GM19023 (cell line): ENCODE data around the gene CCDC180.
"Not testable (repeated sequence)": the region's sequence is repeated elsewhere in the genome, so short reads cannot be mapped to it uniquely, and the experiment has no call there.

Source experiments
- ATAC-seq: cut with Tn5 transposase; IDR thresholded peaks from one replicate; pipeline ENCODE4 v1.9.1; 2021; ENCODE audit warnings: mild to moderate bottlenecking, moderate library complexity; ENCODE audit not compliant: unreplicated experiment

Gene CCDC180

DNA sequence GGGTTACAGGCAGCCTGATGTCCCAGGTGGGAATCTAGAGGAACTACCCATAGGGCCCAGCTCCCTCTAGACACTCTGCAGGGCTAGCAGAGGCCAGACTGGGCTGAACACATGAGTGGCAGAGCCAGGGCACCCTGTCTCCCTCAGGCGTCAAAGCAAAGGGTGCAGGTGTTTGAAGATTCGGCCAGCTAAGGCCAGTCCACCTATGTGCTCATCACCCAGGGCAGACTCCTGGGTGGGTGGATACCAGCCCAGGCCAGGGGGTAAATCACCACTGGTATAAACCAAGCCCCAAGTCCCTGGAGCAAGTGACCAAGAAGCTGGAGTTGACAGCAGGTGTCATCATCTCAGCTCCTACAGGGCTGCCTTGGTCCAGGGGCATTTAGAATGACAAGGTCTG lies 3.4 kb downstream of the CCDC180 start:
- ATAC-seq = no peak

DNA sequence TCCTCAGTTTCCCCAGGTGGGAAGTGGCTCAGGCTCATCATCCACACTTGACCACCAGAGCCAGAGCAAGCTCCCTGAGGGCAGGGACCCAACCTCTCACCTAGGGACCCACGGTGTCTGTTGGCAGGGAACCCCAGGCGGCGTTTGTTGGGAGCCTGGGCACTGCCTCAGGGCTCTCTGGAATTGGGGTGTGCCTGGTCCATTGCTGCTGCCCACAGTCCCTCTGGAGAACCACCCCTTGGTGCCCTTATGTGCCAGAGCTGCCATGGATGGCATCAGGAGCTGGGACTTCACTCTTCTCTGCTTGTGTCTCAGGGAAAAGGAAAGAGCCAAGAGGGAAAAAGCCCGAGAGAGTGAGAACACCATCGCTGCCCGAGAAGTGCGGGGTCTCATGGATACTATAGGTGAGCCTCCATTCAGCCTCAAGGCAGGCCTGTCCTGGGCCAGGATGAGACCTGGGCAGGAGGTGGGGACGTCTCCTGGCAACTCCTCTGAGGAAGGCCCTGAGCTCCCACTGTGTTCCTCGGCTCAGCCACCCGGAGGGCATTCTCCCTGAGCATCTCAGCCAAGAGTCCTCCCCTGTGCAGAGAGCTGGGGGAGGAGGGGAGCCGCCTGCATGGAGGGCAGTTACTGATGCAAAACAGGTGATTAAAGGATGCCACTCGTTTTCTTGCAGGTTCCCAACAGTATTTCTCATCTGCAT lies 4.5 kb downstream of the CCDC180 start:
- ATAC-seq = no peak

DNA sequence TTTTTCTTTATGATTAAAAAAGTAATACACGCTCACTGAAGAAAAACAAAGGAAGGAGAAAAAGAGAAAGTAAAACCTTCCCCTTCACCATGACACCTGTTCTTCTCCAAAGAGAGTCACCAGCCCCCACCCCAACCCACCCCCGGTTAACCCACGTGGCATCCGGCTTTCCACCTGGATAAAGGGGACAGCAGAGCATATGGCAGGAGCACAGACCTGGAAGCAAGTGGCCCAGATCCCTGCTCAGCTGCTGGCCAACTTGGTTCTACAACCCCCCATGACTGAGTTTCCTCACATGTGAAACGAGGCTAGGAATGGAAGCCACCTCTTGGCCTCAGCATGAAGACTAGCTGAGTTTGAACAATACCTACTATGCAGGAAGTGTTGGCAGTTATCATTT lies 5.1 kb downstream of the CCDC180 start:
- ATAC-seq = no peak

DNA sequence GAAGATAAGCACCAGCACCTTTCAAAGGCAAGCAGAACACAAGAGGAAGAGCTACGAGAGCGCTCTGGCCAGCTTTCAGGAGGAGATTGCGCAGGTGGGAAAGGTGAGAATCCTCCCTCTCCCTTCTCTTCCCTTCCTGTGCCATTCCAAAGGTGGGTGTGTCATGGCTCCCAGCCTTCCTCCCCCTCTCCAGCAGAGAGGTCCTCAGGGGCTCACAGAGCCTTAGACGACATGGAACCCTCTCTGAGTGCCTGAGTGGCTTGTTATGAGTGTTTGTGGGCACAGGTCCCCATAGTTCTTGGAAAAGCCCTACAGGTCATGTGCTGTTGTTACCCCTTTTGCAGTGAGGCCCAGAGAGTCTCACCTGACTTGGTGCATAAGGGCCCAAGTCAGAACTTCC lies 5.8 kb downstream of the CCDC180 start:
- ATAC-seq = no peak

DNA sequence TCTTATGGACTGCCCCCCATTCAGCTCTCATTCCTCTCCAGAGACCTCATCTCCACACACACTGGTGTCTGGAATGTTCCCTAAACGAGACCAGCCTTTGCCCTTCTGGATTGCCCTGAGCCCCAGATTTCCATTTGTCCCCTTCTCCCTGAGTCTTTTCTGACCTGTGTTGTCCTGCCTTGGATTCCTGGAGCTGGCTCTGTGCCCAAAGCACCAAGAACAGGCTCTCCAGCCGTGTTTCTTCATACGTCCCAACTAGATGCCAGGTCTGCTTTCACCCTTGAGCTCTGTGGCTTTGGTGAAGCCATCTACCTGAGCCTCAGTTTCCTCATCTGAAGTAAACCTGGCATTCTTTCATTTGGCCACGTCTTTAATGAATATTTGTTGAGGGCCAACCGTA lies 6.3 kb downstream of the CCDC180 start:
- no peak for ATAC-seq

DNA sequence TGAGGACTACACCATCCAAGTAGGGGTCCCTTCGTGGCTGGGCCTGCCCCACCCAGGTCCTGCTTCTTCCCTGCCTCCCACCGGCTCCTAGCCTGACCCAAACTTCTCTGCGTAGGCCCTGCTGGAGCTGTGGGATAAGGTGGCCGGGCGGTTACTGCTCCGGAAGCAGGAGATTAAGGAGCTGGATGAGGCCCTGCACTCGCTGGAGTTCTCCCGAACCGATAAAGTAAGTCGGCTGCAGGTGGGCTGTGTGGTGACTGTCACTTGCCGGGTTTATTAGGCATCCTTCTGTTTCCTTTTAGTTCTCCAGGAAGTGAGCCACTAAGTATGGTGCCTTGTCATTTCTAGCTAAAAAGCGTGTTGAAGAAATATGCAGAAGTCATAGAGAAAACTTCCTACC lies 7.0 kb downstream of the CCDC180 start:
- no peak for ATAC-seq

DNA sequence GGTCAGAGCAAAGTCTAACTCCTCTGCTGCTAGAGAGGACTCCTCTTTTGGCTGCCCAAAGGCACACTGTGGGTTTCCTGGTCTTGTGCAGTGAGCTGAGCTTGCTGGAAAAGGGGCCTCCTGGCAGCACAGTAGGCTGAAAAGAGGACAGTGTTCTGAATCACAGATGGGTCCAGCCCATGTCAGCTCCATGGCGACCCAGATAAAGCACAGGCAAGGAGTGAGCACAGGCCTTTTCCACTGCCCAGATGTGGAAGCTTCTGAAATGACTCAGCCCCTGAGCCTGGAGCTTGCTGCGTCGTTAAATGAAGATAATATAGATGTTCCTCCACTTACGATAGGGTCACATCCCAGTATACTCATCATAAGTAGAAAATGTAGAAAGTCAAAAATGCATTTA lies 8.1 kb downstream of the CCDC180 start:
- ATAC-seq = no peak

DNA sequence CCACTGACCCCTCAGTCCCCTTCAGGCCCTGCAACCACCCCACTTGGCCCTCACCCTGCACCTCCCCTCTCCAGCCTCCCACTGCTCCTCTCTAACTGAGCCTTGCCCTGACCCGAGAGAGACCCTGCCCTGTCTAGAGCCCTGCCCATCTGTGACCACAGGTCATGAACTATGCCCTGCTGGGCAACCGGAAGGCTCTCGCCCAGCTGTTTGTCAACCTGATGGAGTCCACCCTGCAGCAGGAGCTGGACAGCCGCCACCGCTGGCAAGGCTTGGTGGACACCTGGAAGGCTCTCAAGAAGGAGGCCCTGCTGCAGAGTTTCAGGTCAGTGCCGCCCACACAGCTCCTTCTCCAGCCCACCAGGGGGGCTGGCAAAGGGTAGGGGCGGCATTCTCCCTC lies 9.4 kb downstream of the CCDC180 start:
- ATAC-seq = no peak

DNA sequence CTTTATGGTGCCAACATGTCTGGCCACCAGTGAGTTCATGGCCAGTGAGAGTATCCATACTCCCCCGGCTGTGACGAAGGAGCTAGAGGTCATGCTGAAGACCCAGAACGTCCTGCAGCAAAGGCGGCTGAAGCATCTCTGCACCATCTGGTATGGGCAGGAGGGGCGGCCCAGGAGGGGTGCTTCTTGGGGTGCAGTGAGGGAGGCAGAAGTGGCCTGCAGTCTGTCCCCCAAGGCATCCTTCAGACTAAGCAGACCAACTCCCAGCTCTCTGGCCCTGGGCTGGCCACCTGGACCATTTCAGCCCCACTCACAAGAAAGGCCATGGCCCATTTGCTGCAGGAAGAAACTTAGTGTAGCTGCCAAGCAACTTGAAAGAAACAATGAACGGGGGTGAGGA lies 11.0 kb downstream of the CCDC180 start:
- ATAC-seq = no peak

DNA sequence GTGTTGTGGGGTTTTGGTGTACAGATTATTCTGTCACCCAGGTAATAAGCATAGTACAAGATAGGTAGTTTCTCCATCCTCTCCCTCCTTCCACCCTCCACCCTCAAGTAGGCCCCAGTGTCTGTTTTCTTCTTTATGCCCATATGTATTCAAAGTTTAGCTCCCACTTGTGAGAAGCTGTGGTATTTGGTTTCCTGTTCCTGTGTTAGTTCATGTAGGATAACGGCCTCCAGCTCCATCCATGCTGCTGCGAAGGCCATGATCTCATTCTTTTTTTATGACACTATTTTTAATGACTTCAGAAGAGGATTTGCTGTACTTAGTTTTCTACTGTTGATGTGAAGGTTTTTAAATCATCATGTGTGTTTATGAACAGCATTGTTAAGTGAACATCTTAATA lies 11.9 kb downstream of the CCDC180 start:
- no peak for ATAC-seq

DNA sequence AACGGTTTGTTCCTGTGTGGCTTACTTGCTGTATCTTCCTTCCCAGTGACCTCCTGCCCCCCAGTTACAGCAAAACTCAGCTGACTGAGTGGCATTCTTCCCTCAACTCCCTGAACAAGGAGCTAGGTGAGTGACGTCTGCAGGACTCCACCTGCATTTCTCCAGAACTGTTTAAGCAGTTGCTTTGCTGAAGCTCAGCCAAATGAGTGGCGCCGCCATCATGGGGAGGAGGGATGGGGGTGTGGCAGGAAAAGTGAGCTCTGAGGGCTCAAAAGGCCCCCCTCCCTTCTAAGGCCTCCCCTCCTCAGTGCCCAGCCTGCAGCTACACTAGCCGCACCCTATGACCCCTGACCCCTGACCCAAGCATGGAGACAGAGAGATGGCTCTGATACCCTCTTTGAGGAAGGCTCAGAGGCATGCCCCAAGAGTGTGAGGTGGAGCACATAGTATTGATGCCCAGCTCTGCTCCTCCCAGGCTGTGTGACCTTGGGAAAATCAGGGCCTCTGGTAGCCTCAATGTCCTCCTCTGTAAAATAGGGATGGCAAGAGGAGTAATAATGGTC lies 12.7 kb downstream of the CCDC180 start:
- no peak for ATAC-seq

DNA sequence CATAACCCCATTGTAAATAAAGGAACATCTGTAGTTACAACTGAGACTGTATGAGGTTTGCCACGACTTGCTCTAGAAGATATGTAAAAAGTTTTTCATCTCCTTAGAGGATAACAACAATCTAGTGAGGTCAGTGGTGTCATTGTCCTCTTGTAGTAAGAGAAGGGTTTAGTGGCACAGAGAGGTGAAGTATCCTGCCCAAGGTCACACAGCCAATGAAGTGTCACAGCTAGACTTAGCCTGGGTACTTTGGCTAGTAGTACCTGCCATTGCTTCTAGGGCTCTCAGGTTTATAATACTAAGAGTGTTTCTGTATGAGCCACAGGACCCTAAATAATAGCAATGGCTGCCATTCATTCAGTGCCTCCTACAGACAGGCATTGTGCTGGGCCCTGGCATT lies 13.8 kb downstream of the CCDC180 start:
- no peak for ATAC-seq

DNA sequence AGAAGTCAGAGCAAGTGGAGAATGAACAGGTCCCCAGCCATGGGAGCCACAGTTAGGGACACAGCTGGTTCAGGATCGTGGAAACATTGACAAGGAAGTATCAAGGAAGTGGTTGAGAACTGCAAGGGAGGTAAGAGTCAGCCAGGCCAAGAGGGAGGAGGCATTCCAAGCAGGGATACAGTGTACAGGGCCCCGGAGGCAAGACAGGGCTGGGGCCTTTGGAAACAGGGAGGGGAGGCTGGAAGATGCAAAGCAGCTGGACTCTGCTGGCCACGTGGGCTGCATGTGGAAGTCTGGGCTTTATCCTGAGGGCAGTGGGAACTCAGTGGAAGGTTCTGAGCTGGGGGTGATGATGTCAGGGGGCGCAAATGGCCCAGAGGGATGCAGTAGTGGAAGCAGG lies 14.2 kb downstream of the CCDC180 start:
- ATAC-seq = no peak

DNA sequence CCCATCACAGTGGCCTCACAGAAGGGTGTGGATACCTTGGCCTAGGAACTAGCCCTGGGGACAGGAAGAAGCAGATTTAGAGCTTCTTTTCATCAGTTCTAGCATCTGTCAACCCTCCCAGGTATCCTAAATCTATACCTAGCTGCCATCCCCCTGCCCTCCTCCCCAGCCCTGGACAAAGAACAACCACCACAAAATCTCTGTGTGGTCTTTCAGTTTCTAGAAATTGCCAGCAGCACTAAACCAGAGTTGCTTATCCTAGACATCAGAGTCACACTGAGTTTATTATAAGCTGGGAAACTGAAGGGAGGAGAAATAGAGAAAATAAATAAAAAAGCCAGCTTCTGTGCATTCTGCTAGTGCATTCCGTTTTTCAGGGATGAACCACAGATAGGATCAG lies 14.6 kb downstream of the CCDC180 start:
- ATAC-seq = no peak

DNA sequence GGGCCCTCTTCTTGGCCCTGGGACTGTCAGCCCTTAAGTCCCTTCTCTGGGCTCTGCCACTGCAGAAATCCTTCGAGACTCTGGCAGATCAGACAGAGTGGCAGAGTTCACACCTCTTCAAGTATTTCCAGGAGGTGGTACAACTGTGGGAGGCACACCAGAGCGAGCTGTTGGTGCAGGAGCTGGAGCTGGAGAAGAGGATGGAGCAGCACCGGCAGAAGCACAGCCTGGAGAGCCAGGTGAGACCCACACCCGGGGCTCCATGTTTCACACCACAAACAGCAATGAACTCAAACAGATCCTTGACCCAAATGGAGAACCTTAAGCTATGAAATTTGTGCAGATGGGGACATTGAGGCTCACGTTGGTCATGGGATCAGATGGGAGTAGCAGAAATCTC lies 17.5 kb downstream of the CCDC180 start:
- ATAC-seq = no peak

DNA sequence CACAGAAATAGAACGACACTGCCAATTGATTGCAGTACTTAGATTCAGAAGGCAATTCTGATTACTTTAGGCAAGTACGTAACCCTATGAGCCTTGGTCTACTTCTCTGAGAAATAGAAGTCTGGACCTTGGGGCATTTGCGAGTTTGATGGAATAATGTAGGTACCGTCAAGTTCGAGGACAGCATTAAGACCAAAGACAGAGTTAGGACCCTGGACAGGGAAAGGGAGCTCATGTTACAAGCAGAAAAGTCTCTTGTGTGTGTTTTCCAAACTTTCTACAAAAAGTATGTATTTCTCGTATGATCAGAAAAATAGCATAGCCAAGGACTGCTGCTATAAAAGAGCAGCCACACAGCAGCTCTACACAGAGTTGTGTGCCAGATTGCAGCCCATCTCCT lies 20.1 kb downstream of the CCDC180 start:
- no peak for ATAC-seq

DNA sequence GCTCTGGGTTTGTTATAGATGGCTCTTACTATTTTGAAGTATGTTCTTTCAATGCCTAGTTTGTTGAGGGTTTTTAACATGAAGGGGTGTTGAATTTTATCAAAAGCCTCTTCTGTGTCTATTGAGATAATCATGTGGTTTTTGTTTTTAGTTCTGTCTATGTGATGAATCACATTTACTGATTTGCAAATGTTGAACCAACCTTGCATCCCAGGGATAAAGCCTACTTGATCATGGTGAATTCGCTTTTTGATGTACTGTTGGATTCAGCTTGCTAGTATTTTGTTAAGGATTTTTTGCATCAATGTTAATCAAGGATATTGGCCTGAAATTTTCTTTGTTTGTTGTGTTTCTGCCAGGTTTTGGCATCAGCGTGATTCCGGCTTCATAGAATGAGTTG lies 25.5 kb downstream of the CCDC180 start:
- ATAC-seq = no peak

DNA sequence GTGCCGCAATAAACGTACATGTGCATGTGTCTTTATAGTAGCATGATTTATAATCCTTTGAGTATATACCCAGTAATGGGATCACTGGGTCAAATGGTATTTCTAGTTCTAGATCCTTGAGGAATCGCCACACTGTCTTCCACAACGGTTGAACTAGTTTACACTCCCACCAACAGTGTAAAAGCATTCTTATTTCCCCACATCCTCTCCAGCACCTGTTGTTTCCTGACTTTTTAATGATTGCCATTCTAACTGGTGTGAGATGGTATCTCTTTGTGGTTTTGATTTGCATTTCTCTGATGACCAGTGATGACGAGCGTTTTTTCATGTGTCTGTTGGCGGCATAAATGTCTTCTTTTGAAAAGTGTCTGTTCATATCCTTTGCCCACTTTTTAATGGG lies 28.2 kb downstream of the CCDC180 start:
- ATAC-seq = not testable (repeated sequence)

DNA sequence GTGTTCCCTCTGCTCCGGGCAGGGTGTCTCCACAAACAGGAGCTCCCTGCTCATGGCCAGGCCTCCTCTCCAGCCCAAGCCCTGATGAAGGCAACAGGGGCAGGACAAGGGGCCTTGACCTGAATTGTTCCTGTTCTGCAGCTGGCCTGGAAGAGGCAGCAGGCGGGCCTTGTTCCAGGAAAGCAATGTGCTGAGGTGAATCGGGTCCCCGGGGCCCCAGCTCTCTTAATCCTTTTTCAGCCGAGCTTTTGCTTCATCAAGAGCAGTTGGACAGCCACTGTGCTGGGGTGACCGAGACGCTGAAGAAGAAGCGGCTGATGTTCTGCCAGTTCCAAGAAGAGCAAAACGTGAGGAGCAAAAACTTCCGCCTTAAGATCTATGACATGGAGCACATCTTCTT lies 41.4 kb downstream of the CCDC180 start:
- no peak for ATAC-seq

DNA sequence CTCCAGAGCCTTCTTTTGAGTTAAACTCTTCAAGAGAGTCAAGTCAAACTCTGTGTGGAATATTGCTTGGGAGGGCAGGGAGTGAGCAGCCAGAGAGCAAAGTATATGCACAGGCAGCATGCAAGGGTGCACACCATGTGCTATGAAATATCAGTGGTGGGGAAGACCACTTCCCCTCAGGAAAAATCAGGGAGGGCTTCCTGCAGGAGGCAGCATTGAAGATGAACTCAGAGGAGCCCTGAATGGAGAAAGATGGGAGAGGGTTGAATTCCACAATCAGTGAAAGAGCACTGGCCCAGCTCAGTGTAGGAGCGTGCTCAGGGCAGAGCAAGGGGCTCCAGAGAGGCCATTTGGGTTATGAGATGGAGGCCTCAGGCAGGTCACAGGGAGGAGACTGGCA lies 41.9 kb downstream of the CCDC180 start:
- no peak for ATAC-seq

DNA sequence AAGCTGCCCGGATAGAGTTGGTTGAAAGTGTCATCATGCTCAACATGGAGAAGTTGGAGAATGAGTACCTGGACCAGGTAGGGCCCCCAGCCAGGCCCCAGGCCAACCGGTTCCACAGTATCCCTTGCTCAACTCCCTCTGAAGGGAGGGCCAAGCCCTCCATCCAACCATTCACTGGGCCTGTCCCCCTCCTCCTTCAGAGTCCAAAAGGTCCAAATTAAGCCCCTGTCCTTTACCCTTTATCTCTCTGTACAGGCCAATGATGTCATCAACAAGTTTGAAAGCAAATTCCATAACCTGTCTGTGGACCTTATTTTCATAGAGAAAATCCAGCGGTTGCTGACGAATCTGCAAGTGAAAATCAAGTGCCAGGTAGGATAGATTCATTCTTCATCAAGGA lies 47.2 kb downstream of the CCDC180 start:
- ATAC-seq = no peak

DNA sequence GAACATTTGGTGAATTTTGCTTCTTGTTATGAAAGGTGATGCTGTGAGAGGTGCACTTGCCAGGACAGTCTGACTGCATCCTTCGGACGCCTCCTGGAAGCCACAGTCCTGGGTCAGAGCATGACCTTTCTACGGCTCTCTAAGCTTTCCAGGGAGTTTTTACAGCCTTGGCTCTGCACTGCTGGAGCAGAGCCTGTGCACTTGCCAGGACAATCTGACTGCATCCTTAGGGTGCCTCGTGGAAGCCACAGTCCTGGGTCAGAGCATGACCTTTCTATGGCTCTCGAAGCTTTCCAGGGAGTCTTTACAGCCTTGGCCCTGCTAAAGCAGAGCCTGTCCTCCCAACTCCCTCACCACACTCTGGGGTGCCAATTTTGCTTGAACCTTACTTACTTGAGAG lies 49.6 kb downstream of the CCDC180 start:
- no peak for ATAC-seq
